Measurements from ENCODE around the gene EBF3. TPM values are rescaled to one million over a fixed set of nuclear protein-coding genes. Genes with fewer than 3 reads are reported as not detected.

Gene EBF3
- polyA plus RNA-seq, 1 experiment: 0.32 TPM

GRCh38 chr10:129812398-129812797, 151.7 kb downstream of the EBF3 start:
- TF ChIP-seq, protein P1, sequence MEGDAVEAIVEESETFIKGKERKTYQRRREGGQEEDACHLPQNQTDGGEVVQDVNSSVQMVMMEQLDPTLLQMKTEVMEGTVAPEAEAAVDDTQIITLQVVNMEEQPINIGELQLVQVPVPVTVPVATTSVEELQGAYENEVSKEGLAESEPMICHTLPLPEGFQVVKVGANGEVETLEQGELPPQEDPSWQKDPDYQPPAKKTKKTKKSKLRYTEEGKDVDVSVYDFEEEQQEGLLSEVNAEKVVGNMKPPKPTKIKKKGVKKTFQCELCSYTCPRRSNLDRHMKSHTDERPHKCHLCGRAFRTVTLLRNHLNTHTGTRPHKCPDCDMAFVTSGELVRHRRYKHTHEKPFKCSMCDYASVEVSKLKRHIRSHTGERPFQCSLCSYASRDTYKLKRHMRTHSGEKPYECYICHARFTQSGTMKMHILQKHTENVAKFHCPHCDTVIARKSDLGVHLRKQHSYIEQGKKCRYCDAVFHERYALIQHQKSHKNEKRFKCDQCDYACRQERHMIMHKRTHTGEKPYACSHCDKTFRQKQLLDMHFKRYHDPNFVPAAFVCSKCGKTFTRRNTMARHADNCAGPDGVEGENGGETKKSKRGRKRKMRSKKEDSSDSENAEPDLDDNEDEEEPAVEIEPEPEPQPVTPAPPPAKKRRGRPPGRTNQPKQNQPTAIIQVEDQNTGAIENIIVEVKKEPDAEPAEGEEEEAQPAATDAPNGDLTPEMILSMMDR (IDR thresholded peaks at IDR 0.05; ENCODE audit: insufficient read depth, low read depth, low read length): no peak
- POLR2A ChIA-PET: no interaction called here
- no peaks in the 10 kb centered on the region for H3K36me3 ChIP-seq (ENCODE audit: control insufficient read depth, insufficient read depth, low read length)
- CTCF ChIA-PET: no interaction called here
- no peaks in the 10 kb centered on the region for H3K27me3 ChIP-seq (ENCODE audit: control insufficient read depth, insufficient read depth, low read length)
- DNase-seq (ENCODE audit: low read depth): no peak
- H3K4me3 ChIP-seq (ENCODE audit: low read depth, low read length): no peak overlapping the region

DNA sequence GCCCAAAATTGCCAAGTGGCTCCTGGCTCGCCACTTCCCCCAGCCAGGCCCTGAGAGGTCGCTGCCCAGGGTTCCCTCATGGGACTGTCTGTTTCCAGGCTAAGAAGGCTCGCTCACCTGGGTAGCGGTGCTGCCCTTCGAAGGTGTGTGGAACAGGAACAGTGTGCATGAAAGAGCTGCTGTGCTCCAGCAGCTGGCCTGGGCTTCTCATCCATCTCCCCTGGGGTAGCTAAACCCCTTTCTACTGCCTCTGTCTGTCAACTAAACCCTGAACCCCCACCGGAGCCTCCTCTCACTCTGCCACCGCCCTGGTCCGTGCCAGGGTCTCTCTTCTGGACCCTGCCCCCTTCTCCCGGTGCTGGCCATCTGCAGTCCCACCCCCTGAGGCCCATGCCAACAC, 152.9 kb downstream of the EBF3 start:
- CTCF ChIA-PET: no interaction called here

GRCh38 chr10:129809841-129810240, 154.2 kb downstream of the EBF3 start:
- POLR2A ChIA-PET: no interaction called here
- H3K27me3 ChIP-seq (ENCODE audit: control insufficient read depth, insufficient read depth, low read length): no peaks in the 10 kb centered on the region
- CTCF ChIA-PET: no interaction called here
- no peak for DNase-seq (ENCODE audit: low read depth)
- TF ChIP-seq, protein P1 (IDR thresholded peaks at IDR 0.05; ENCODE audit: insufficient read depth, low read depth, low read length): no peak
- no peak overlapping the region for H3K4me3 ChIP-seq (ENCODE audit: low read depth, low read length)
- H3K36me3 ChIP-seq (ENCODE audit: control insufficient read depth, insufficient read depth, low read length): no peaks in the 10 kb centered on the region

More for the DNA sequence above, 152.9 kb downstream of the EBF3 start:
- POLR2A ChIA-PET: no interaction called here
- TF ChIP-seq, protein P1 (IDR thresholded peaks at IDR 0.05; ENCODE audit: insufficient read depth, low read depth, low read length): no peak
- no peak for DNase-seq (ENCODE audit: low read depth)
- no peaks in the 10 kb centered on the region for H3K36me3 ChIP-seq (ENCODE audit: control insufficient read depth, insufficient read depth, low read length)
- H3K27me3 ChIP-seq (ENCODE audit: control insufficient read depth, insufficient read depth, low read length): no peaks in the 10 kb centered on the region
- H3K4me3 ChIP-seq (ENCODE audit: low read depth, low read length): no peak overlapping the region

- TF ChIP-seq, protein P1 (IDR thresholded peaks at IDR 0.05; ENCODE audit: insufficient read depth, low read depth, low read length): no peak
- ChIA-PET CTCF (no interaction called here), POLR2A (no interaction called here)
- Histone ChIP-seq H3K36me3 (ENCODE audit: control insufficient read depth, insufficient read depth, low read length) (no peaks in the 10 kb centered on the region), H3K27me3 (ENCODE audit: control insufficient read depth, insufficient read depth, low read length) (no peaks in the 10 kb centered on the region), H3K4me3 (ENCODE audit: low read depth, low read length) (no peak overlapping the region)
- no peak for DNase-seq (ENCODE audit: low read depth)
Measured at GRCh38 chr10:129809431-129809830, 154.6 kb downstream of the EBF3 start.

- ChIA-PET CTCF (no interaction called here), POLR2A (no interaction called here)
- no peak overlapping the region for H3K4me3 ChIP-seq (ENCODE audit: low read depth, low read length)
- TF ChIP-seq, protein P1 (IDR thresholded peaks at IDR 0.05; ENCODE audit: insufficient read depth, low read depth, low read length): no peak
- no peak for DNase-seq (ENCODE audit: low read depth)
- no peaks in the 10 kb centered on the region for H3K36me3 ChIP-seq (ENCODE audit: control insufficient read depth, insufficient read depth, low read length)
- H3K27me3 ChIP-seq (ENCODE audit: control insufficient read depth, insufficient read depth, low read length): no peaks in the 10 kb centered on the region
Measured at GRCh38 chr10:129808092-129808983, 155.7 kb downstream of the EBF3 start.
